Left cardiac atrium (tissue), 2 donors: ENCODE data around the gene LRRIQ3. TPM values are rescaled to one million over a fixed set of nuclear protein-coding genes. Genes with fewer than 3 reads are reported as not detected.

Experiments used
- total RNA-seq, 2 donors: library from RNA; stranded (reverse); fragmentation: NEBNext Ultra II Directional; extraction: Animal tissue kit (Norgen Biotek cat#: 25700); gene quantifications; one replicate each; pipeline ENCODE4 v1.2.1, GENCODE V29; 2021
- donor health status: DM: no; HTN: yes; CAD: no; lungs with severe emphysema.
- donor health status: DM: yes; HTN: yes; CAD: no.

LRRIQ3 gene
- total RNA-seq, 2 donors from 2014 or later: 0.18 to 0.29 TPM

Other genes starting within 250 kb of the LRRIQ3 start
- 10 to 100 TPM; 11.7 to 12.5 TPM for gene FPGT, start 66 bp upstream of the LRRIQ3 start, total RNA-seq
- gene TNNI3K, start 37.2 kb upstream of the LRRIQ3 start, total RNA-seq: 10 to 100 TPM in 1 of 2 donors, 1 to 10 TPM in 1; 4.8 to 33.0 TPM